AG09319 (cell line): ENCODE measurements around the gene RNF181.

ENCODE experiments used
- DNase-seq: peaks from one replicate; pipeline ENCODE4 v3.0.0-alpha.2; 2010; ENCODE audit warnings: low read depth; ENCODE audit errors: extremely low read depth
- TF ChIP-seq, protein P1 (sequence below): IDR thresholded peaks from 2 replicates; pipeline ENCODE4 v1.5.1; 2011; ENCODE audit warnings: low read depth, mild to moderate bottlenecking, inconsistent platforms, low read length, moderate library complexity

RNF181 gene

GRCh38 chr2:85604568-85605339 lies 9.2 kb downstream of the RNF181 start:
- no peak for DNase-seq
- TF ChIP-seq, protein P1, sequence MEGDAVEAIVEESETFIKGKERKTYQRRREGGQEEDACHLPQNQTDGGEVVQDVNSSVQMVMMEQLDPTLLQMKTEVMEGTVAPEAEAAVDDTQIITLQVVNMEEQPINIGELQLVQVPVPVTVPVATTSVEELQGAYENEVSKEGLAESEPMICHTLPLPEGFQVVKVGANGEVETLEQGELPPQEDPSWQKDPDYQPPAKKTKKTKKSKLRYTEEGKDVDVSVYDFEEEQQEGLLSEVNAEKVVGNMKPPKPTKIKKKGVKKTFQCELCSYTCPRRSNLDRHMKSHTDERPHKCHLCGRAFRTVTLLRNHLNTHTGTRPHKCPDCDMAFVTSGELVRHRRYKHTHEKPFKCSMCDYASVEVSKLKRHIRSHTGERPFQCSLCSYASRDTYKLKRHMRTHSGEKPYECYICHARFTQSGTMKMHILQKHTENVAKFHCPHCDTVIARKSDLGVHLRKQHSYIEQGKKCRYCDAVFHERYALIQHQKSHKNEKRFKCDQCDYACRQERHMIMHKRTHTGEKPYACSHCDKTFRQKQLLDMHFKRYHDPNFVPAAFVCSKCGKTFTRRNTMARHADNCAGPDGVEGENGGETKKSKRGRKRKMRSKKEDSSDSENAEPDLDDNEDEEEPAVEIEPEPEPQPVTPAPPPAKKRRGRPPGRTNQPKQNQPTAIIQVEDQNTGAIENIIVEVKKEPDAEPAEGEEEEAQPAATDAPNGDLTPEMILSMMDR = no peak

DNA sequence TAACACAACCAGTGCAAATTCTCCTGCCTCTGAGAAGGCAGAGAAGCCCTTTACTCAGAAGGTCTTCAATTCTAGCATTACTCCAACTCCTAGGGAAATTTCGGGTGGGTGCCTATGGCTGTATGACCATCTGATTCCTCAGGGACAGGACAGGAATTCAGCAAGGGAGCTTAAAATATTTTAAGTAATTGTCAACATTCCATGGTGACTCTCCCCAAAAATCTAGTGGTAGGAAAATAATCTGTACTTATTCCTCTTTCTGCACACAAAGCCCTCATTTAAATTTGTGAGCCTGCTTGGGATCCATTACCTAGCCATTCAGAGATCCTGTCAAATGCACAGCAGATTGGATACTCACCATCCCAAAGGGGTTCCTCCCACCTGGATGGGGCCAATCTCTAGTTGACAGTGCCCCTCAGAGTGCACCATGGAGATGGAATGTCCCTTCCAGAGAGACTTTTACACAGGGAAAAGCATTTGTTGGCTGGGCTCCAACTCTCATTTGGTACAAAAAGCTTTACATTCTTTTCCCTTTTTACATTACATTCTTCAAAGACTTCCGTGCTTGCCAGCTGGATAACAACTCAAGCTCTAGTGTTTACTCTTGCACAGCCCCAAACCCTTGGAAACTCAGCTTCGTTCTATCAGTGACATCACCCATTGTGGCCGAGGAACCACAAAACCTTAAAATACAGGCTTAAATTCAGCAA lies 10.0 kb downstream of the RNF181 start:
- DNase-seq = no peak
- TF ChIP-seq, protein P1 = no peak

DNA sequence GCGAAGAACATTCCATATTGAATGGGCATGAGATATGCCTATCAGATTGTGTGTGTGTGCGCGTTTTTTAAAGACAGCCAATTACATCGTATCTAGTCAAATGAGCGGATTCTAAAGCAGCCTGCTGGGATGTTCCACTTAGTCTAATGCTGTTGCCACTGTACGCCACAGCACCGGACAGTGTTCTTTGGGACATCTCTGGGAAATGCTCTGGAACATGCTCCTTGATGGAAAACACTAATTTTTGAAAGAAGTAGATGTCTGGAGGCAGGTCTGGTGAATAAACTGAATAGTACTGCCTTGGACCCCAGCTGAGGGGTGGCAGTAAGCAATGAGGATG lies 10.5 kb downstream of the RNF181 start:
- no peak for DNase-seq
- TF ChIP-seq, protein P1 = no peak

GRCh38 chr2:85607268-85608215 lies 12.0 kb downstream of the RNF181 start:
- no peak for DNase-seq
- TF ChIP-seq, protein P1 = no peak

GRCh38 chr2:85611217-85611704 lies 15.7 kb downstream of the RNF181 start:
- no peak for DNase-seq
- TF ChIP-seq, protein P1 = no peak

- TF ChIP-seq, protein P1 = no peak
- no peak for DNase-seq
Observed at GRCh38 chr2:85611705-85612587, 16.4 kb downstream of the RNF181 start, which contains the start of gene C2orf68. C2orf68 (minus strand) TSS chr2:85612066; CDS start chr2:85611984, 82 bp downstream.
